Lower leg skin (tissue), 4 donors: Measurements from ENCODE around the gene CFAP97D2. TPM values are rescaled to one million over a fixed set of nuclear protein-coding genes. Genes with fewer than 3 reads are reported as not detected.

Experiments used
- DNase-seq, 2 donors: peaks; one replicate each; pipeline ENCODE4 v3.0.0-alpha.2; 2019; ENCODE audit warnings: low spot score in 2 of 2
- H3K4me3 ChIP-seq: fragments of 200-600 bp; sonication (generic); 2 replicates; pipeline ENCODE4 v1.5.1; 2017; ENCODE audit warnings: mild to moderate bottlenecking, low read depth; ENCODE audit not compliant: poor library complexity, severe bottlenecking
- POLR2A ChIP-seq, 2 donors: fragments of 450-650 bp; IDR thresholded peaks; one replicate each; pipeline ENCODE4 v1.6.1; 2016 to 2017; ENCODE audit warnings: antibody characterized with exemption in 2 of 2, mild to moderate bottlenecking in 1 of 2, moderate library complexity in 1 of 2
- WGBS, 2 donors: methylation state at CpG; one replicate each; pipeline ENCODE4 v1.1.5; 2018; 5-methylcytosine and 5-hydroxymethylcytosine counted together
- intact Hi-C: fragments of 100-400 bp; cut with DNase I; formaldehyde crosslinking; loops from one replicate; pipeline ENCODE4 v1.15.0; 2023; ENCODE audit warnings: low total_unique reads
- total RNA-seq, 4 donors: library from RNA; depleted of rRNA; stranded (reverse); fragments of >200 nt; gene quantifications; one replicate each; pipeline ENCODE4 v1.1.0, GENCODE V29; 2016
- TF ChIP-seq, protein P1 (sequence below), 3 donors: fragments of 450-650 bp; IDR thresholded peaks; one replicate each; pipeline ENCODE4 v1.5.1; 2016; ENCODE audit warnings: antibody characterized with exemption in 3 of 3, mild to moderate bottlenecking in 3 of 3, moderate library complexity in 2 of 3

Gene CFAP97D2
- total RNA-seq, 4 donors from 2014 or later, result not detected

DNA sequence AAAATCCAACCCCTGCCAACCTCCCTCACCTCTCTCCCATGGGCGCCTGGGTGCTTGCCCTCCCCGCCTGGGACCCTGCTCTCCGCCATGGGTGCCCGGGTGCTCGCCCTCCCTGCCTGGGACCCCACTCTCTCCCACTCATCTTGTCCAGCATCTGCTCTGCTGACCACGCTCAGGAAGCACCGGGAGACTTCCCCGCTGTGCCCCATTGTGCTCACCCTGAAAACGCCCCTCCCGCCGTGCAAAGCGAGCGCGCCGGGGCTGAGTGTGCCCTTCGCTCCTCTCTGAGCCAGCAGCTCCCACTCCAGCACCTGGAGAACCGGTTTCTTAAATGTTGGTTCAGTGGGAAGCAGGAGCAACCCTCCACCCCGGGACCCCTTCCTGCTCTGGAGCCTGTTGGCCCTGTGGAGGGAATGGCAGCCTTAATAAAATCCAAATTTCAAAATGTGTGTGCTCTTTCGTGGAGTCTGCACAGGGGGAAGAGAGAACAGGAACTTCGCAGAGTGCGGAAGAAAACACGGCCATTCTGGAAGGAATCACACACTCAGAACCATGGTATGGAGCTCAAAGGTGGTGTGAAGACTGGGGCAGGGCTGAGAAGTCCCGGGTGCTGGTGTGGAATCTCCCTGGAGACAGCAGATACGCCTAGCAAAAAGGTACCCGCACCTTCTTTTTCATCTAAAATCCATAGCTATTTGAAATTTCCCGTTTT is 32.5 kb downstream of the CFAP97D2 start:
- intact Hi-C loops, result no loop called here
- 66 to 75% methylated on average over 26 of the region's 26 CpGs for WGBS, 2 donors
- no peak overlapping the region for H3K4me3 ChIP-seq
- no peak for TF ChIP-seq POLR2A (IDR thresholded peaks at IDR 0.05)
- TF ChIP-seq, protein P1, sequence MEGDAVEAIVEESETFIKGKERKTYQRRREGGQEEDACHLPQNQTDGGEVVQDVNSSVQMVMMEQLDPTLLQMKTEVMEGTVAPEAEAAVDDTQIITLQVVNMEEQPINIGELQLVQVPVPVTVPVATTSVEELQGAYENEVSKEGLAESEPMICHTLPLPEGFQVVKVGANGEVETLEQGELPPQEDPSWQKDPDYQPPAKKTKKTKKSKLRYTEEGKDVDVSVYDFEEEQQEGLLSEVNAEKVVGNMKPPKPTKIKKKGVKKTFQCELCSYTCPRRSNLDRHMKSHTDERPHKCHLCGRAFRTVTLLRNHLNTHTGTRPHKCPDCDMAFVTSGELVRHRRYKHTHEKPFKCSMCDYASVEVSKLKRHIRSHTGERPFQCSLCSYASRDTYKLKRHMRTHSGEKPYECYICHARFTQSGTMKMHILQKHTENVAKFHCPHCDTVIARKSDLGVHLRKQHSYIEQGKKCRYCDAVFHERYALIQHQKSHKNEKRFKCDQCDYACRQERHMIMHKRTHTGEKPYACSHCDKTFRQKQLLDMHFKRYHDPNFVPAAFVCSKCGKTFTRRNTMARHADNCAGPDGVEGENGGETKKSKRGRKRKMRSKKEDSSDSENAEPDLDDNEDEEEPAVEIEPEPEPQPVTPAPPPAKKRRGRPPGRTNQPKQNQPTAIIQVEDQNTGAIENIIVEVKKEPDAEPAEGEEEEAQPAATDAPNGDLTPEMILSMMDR (IDR thresholded peaks at IDR 0.05), result no peak
- DNase-seq, result no peak

DNA sequence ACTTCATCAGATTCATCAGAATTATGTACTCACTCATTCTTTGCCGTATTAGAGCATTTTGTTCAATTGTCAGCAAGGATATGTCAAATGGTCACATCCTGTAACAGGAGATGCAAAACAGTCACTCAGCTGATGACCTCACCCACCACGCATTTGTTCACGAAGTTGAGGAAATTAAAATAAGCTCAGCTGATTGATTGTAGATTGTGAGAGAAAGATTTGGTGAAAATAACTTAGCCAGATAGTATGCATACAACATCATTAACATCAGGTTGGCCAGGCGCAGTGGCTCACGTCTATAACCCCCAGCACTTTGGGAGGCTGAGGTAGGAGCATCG is 33.1 kb downstream of the CFAP97D2 start:
- no peak for DNase-seq
- 65 to 67% methylated on average over 6 of the region's 6 CpGs for WGBS, 2 donors
- TF ChIP-seq POLR2A (IDR thresholded peaks at IDR 0.05), result no peak
- TF ChIP-seq, protein P1 (IDR thresholded peaks at IDR 0.05), result no peak
- H3K4me3 ChIP-seq, result no peak overlapping the region
- intact Hi-C loops, result no loop called here

DNA sequence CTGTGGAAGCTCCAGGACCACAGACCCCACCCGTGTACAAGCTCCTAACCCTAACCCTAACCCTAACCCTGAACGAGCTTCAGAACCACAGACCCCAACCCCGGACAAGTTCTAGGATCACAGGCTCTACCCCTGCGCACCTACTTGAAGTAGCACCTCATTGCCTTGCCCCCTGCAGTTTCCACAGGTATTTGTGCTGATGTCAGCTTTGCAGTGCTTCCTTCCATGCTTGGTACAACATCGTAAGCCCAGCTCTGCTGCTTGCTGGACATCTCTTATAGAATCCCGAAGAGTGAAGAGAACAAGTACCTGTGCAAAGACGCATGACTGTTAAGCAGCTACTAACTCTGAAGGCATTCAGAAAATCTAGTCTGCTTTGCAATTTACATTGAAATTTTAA is 34.9 kb downstream of the CFAP97D2 start:
- WGBS, 2 donors, result 91 to 94% methylated on average over 7 of the region's 7 CpGs
- intact Hi-C loops, result no loop called here
- DNase-seq, result no peak
- TF ChIP-seq POLR2A (IDR thresholded peaks at IDR 0.05), result no peak
- TF ChIP-seq, protein P1 (IDR thresholded peaks at IDR 0.05), result no peak
- no peak overlapping the region for H3K4me3 ChIP-seq

DNA sequence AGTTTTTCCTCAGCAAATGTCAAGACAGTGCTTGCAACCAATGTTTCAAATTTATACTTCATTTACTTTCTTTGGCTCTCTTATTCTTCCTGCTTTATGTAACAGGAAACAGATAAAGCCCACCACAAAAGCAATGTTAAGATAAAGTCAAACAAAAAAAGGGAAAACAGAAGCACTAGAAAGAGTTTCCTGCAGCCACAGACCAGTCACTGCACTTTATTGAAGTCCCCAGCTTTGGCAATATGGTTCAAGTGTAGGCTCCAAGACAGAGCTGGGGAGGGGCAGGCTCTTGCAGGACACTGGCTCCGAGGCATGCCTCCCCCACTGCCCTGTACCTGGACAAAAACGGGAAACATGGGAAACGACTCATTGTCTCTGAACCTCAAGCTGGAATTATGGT is 40.3 kb downstream of the CFAP97D2 start:
- no peak overlapping the region for H3K4me3 ChIP-seq
- TF ChIP-seq POLR2A (IDR thresholded peaks at IDR 0.05), result no peak
- no peak for DNase-seq
- WGBS, 2 donors, result 66 to 67% methylated on average over 3 of the region's 3 CpGs
- intact Hi-C loops, result no loop called here

DNA sequence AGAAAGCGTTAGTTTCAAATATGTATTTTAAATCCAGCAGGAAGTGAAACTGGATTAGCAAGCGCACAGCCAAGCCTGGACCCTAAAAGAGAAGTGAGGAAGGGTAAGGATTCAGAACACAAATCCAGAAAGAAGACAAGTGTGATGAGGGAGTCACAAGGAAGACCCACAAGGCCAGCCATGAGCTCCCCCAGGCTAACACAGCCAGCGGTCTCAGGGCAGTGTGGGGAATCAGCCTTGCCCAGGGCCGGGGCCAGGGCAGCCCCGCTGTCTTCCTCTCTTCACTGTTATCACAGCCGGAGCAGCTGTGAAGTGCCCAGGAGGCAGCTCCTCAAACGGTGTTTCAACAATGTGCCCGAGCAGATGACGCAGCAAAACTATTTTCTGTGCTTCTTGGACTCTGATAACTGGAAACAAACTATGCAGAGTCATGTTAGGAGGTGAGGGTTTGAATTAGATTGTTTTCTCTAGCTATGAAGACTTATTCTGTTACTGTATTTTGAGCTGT is 43.5 kb downstream of the CFAP97D2 start:
- no peak overlapping the region for H3K4me3 ChIP-seq
- TF ChIP-seq, protein P1 (IDR thresholded peaks at IDR 0.05), result no peak
- no peak for TF ChIP-seq POLR2A (IDR thresholded peaks at IDR 0.05)
- DNase-seq, result no peak
- WGBS, 2 donors, result 42% methylated on average over 9 of the region's 9 CpGs
- intact Hi-C loops, result no loop called here

DNA sequence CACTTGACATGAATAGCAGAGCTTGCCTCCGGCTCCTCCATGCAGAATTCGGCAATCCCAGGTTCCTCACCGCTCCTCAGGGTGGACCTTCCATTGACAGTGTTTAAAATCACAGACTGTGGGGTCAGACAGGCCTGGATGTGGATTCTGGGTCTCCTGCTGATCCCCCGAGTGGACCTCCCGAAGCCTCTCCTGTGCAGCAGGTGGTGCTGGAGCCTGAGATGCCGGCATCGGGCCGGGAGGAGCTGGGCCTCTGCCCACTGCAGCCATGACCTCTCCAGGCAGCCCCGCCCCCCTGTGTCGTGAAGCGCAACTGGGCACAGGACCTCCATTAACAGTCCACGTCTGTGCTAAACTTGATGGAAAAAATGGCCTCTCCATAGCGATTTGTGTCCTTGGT is 45.1 kb downstream of the CFAP97D2 start:
- 92 to 94% methylated on average over 13 of the region's 13 CpGs for WGBS, 2 donors
- no peak for DNase-seq
- H3K4me3 ChIP-seq, result no peak overlapping the region
- intact Hi-C loops, result no loop called here
- no peak for TF ChIP-seq POLR2A (IDR thresholded peaks at IDR 0.05)
- TF ChIP-seq, protein P1 (IDR thresholded peaks at IDR 0.05), result no peak
